AG04450 (cell line): ENCODE measurements around the gene MBTD1. TPM values are rescaled to one million over a fixed set of nuclear protein-coding genes. Genes with fewer than 3 reads are reported as not detected.

ENCODE experiments used
- CTCF ChIA-PET: fragments of 300-600, 350-600 bp; formaldehyde crosslinking; extraction: SDS; loops from one replicate; lab custom pipeline; 2022; ENCODE audit warnings: antibody characterized with exemption, inconsistent platforms; lab: Charles Lee
- POLR2A ChIA-PET: fragments of 350-600 bp; formaldehyde crosslinking; extraction: SDS; loops from one replicate; lab custom pipeline; 2021; ENCODE audit warnings: antibody characterized with exemption, inconsistent platforms; lab: Yijun Ruan, JAX
- DNase-seq: peaks from one replicate; pipeline ENCODE4 v3.0.0-alpha.2; 2011; ENCODE audit warnings: low read depth, low spot score
- H3K27ac ChIP-seq: one replicate; pipeline ENCODE4 v1.5.1; 2012; ENCODE audit warnings: low read depth, low read length, control low read depth
- H3K27me3 ChIP-seq: one replicate; pipeline ENCODE4 v1.6.0; 2012; ENCODE audit warnings: low read length; ENCODE audit not compliant: control insufficient read depth, insufficient read depth
- H3K4me3 ChIP-seq: 2 replicates; pipeline ENCODE4 v1.5.1; 2011; ENCODE audit warnings: mild to moderate bottlenecking, low read depth, low read length, control low read depth
- H3K9me3 ChIP-seq: 2 replicates; pipeline ENCODE4 v1.5.1; 2012; ENCODE audit warnings: low read length; ENCODE audit not compliant: control insufficient read depth, insufficient read depth
- CTCF ChIP-seq: IDR thresholded peaks from 2 replicates; pipeline ENCODE4 v1.5.1; 2011; ENCODE audit warnings: low read depth, low read length, control low read depth, inconsistent platforms
- polyA plus RNA-seq: library from polyadenylated mRNA; depleted of rRNA; stranded (reverse); fragments of >200 nt; gene quantifications from 2 replicates; pipeline ENCODE4 v1.2.3, GENCODE V29; 2011

Gene MBTD1
- polyA plus RNA-seq, 1 experiment, result 10.2 TPM

- POLR2A ChIA-PET, result no interaction called here
- Histone ChIP-seq H3K9me3 (no peaks in the 10 kb centered on the region), H3K4me3 (peak within 1 kb of the TSS; percentile 87), H3K27me3 (no peaks in the 10 kb centered on the region), H3K27ac (peak within 1 kb of the TSS; percentile 100)
- no peak for TF ChIP-seq CTCF
- CTCF ChIA-PET, result no interaction called here
- peak; percentile 95 for DNase-seq
Observed at GRCh38 chr17:51260237-51261023, 581 bp upstream of the MBTD1 start, which contains the start of gene UTP18. TSS of gene UTP18 (plus strand) at chr17:51260546. CDS start at chr17:51260585, 39 bp downstream.

GRCh38 chr17:51258756-51259563 lies 889 bp downstream of the MBTD1 start:
- no peak for TF ChIP-seq CTCF
- peak overlapping the region; percentile 87 for H3K4me3 ChIP-seq
- no peaks in the 10 kb centered on the region for H3K27me3 ChIP-seq
- DNase-seq, result no peak
- no peak overlapping the region for H3K27ac ChIP-seq
- no peaks in the 10 kb centered on the region for H3K9me3 ChIP-seq
- ChIA-PET CTCF (no interaction called here), POLR2A (no interaction called here)

GRCh38 chr17:51257150-51258081 lies 2.4 kb downstream of the MBTD1 start:
- Histone ChIP-seq H3K9me3 (no peaks in the 10 kb centered on the region), H3K27ac (no peak overlapping the region), H3K27me3 (no peaks in the 10 kb centered on the region), H3K4me3 (no peak overlapping the region)
- ChIA-PET POLR2A (no interaction called here), CTCF (no interaction called here)
- no peak for DNase-seq
- no peak for TF ChIP-seq CTCF

GRCh38 chr17:51256101-51256500 lies 3.7 kb downstream of the MBTD1 start:
- no peaks in the 10 kb centered on the region for H3K9me3 ChIP-seq
- DNase-seq, result no peak
- CTCF ChIA-PET, result no interaction called here
- TF ChIP-seq CTCF, result no peak
- no peaks in the 10 kb centered on the region for H3K27me3 ChIP-seq
- POLR2A ChIA-PET, result no interaction called here
- no peak overlapping the region for H3K27ac ChIP-seq
- H3K4me3 ChIP-seq, result no peak overlapping the region
